ENCODE results near the gene PCTP.

PCTP gene

DNA sequence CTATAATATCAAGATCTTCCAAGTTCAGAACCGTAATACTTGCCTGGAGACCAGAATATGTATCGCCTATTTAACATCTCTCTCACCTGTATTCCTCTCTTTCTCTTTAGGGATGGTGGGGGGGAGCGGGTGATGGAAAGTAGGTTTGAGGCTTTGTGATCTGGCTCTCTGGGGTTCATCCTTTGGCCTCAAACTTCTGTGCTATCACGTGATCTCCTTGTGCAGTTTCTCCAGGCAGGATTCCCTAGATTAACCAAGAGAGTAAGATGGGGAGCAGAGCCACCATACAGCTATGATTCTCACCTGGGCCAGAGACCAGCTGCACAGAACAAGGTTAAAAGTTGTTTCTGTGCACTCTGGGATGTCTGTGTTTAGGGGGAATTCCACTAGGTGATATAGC, 33.4 kb upstream of the PCTP start:
- Histone ChIP-seq H3K4me1 (ENCODE audit: control insufficient read depth in 1 of 2, insufficient read depth in 1 of 2, low read depth in 1 of 2, low read length in 1 of 2) (peaks cover 6 to 8% of the 10 kb centered on the region in 2 experiments), H3K27ac (no peak overlapping the region), H3K4me3 (ENCODE audit: low read depth in 1 of 2, low read length in 1 of 2) (no peak overlapping the region), H3K36me3 (no peaks in the 10 kb centered on the region), H3K9me3 (no peaks in the 10 kb centered on the region), H3K27me3 (peaks cover 19% of the 10 kb centered on the region)
- no peak for TF ChIP-seq CTCF (IDR thresholded peaks at IDR 0.05)

- TF ChIP-seq CTCF (IDR thresholded peaks at IDR 0.05) = peak; percentile 79
- Histone ChIP-seq H3K9me3 (no peaks in the 10 kb centered on the region), H3K36me3 (no peaks in the 10 kb centered on the region), H3K4me3 (ENCODE audit: low read depth in 1 of 2, low read length in 1 of 2) (no peak overlapping the region), H3K27ac (no peak overlapping the region), H3K4me1 (ENCODE audit: control insufficient read depth in 1 of 2, insufficient read depth in 1 of 2, low read depth in 1 of 2, low read length in 1 of 2) (peaks cover 6 to 8% of the 10 kb centered on the region in 2 experiments), H3K27me3 (peaks cover 26% of the 10 kb centered on the region)
Observed at GRCh38 chr17:55717898-55718735, 32.7 kb upstream of the PCTP start.

- H3K4me3 ChIP-seq (ENCODE audit: low read depth in 1 of 2, low read length in 1 of 2) = no peak overlapping the region
Observed at GRCh38 chr17:55720919-55721836, 29.7 kb upstream of the PCTP start.

DNA sequence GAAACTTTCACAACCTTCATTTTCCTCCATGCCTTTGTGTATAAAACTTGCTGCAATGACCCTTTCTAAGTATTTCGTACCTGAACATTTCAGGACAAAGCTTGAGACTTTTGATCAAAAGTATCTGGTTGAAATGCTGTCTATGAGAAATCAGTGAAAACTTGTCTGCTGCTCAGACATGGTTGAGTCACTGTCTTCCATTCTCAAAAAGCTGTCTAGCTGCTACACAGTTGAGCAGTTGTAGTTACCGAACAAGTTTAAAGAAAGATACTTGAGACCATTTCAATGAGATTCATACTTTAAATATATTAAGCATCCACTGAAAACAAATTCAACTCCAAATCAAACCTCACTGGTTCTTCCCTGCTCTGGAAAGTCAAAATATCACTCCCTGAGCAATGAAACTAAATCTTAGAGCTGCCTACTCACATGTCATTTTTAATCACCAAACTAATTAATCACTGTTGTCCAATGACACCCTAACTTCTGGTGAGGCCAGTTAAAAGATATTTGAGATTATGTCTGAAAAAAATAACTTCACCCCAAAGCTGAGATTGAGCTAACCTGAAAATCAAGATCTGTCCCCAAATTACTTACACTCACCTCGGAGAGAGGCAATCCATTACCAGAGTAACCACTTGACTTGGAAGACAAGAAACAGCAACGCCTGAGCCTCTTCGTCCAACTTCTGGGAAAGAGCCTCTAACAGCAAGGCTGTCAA, 28.7 kb upstream of the PCTP start:
- H3K9me3 ChIP-seq = no peaks in the 10 kb centered on the region
- no peak overlapping the region for H3K4me3 ChIP-seq (ENCODE audit: low read depth in 1 of 2, low read length in 1 of 2)
- TF ChIP-seq CTCF (IDR thresholded peaks at IDR 0.05) = no peak
- no peaks in the 10 kb centered on the region for H3K36me3 ChIP-seq
- no peaks in the 10 kb centered on the region for H3K4me1 ChIP-seq (ENCODE audit: control insufficient read depth in 1 of 2, insufficient read depth in 1 of 2, low read depth in 1 of 2, low read length in 1 of 2)
- H3K27me3 ChIP-seq = peaks cover 48% of the 10 kb centered on the region
- H3K27ac ChIP-seq = no peak overlapping the region

More at GRCh38 chr17:55720919-55721836, 29.7 kb upstream of the PCTP start:
- peaks cover 48% of the 10 kb centered on the region for H3K27me3 ChIP-seq
- H3K9me3 ChIP-seq = no peaks in the 10 kb centered on the region
- TF ChIP-seq CTCF (IDR thresholded peaks at IDR 0.05) = no peak
- H3K36me3 ChIP-seq = no peaks in the 10 kb centered on the region
- H3K27ac ChIP-seq = no peak overlapping the region
- no peaks in the 10 kb centered on the region for H3K4me1 ChIP-seq (ENCODE audit: control insufficient read depth in 1 of 2, insufficient read depth in 1 of 2, low read depth in 1 of 2, low read length in 1 of 2)

- H3K4me1 ChIP-seq (ENCODE audit: control insufficient read depth in 1 of 2, insufficient read depth in 1 of 2, low read depth in 1 of 2, low read length in 1 of 2) = no peaks in the 10 kb centered on the region
- H3K27ac ChIP-seq = no peak within 1 kb of the TSS
- no peaks in the 10 kb centered on the region for H3K36me3 ChIP-seq
- H3K9me3 ChIP-seq = no peaks in the 10 kb centered on the region
- no peak within 1 kb of the TSS for H3K4me3 ChIP-seq (ENCODE audit: low read depth in 1 of 2, low read length in 1 of 2)
- no peak for TF ChIP-seq CTCF (IDR thresholded peaks at IDR 0.05)
- peaks cover 48% of the 10 kb centered on the region for H3K27me3 ChIP-seq
Observed at GRCh38 chr17:55722742-55723487, 27.9 kb upstream of the PCTP start, which contains the start of gene TMEM100. Gene TMEM100, minus strand, starts transcription at chr17:55722864. Its CDS starts 1,794 bp downstream, at chr17:55721070.

Measured in neutrophil (primary cell).